Fibroblast of mammary gland (primary cell): Measurements from ENCODE around the gene EYA2.

Experiments used
- DNase-seq: peaks from one replicate; pipeline ENCODE4 v3.0.0-alpha.2; 2010; ENCODE audit warnings: low read depth
- H3K4me3 ChIP-seq: 2 replicates; pipeline ENCODE4 v1.5.1; 2011; ENCODE audit warnings: low read depth, mild to moderate bottlenecking, low read length, moderate library complexity; ENCODE audit not compliant: control insufficient read depth
- TF ChIP-seq, protein P1 (sequence below): conservative IDR thresholded peaks from 2 replicates; pipeline ENCODE4 v1.5.1; 2011; ENCODE audit warnings: low read depth, low read length, inconsistent platforms; ENCODE audit not compliant: control insufficient read depth, insufficient read depth

EYA2 gene

DNA sequence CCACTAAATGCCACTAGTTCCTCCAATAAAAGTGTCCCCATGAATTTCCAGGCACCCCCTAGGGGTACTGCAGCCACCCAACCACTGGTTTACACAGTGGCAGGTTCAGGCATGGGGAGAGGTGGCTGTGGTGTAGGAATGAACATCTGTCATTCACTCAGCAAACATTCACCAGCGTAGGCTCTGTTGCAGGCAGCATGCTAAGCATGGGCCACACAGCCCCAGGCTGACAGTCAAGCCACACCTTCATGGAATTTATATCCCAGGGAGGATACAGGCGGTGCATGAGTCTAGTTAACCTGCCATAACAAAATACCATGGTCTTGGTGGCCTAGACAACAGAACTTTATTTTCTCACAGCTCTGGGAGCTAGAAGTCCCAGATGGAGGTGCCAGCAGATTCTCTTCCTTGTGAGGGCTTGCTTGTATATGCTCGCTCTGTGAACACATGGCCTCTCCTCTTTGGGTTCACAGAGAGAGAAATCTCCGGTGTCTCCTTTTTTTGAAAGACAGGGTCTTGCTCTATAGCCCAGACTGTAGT is 135.7 kb downstream of the EYA2 start:
- H3K4me3 ChIP-seq, result no peak overlapping the region
- TF ChIP-seq, protein P1, sequence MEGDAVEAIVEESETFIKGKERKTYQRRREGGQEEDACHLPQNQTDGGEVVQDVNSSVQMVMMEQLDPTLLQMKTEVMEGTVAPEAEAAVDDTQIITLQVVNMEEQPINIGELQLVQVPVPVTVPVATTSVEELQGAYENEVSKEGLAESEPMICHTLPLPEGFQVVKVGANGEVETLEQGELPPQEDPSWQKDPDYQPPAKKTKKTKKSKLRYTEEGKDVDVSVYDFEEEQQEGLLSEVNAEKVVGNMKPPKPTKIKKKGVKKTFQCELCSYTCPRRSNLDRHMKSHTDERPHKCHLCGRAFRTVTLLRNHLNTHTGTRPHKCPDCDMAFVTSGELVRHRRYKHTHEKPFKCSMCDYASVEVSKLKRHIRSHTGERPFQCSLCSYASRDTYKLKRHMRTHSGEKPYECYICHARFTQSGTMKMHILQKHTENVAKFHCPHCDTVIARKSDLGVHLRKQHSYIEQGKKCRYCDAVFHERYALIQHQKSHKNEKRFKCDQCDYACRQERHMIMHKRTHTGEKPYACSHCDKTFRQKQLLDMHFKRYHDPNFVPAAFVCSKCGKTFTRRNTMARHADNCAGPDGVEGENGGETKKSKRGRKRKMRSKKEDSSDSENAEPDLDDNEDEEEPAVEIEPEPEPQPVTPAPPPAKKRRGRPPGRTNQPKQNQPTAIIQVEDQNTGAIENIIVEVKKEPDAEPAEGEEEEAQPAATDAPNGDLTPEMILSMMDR, result no peak
- no peak for DNase-seq

- TF ChIP-seq, protein P1, result no peak
- no peak for DNase-seq
These were observed 136.4 kb downstream of the EYA2 start for GRCh38 chr20:47031004-47031403.

GRCh38 chr20:47031821-47032220 is 137.2 kb downstream of the EYA2 start:
- DNase-seq, result no peak
- TF ChIP-seq, protein P1, result no peak
- H3K4me3 ChIP-seq, result no peak overlapping the region

More at GRCh38 chr20:47031004-47031403, 136.4 kb downstream of the EYA2 start:
- no peak overlapping the region for H3K4me3 ChIP-seq

GRCh38 chr20:47032933-47033578 is 138.4 kb downstream of the EYA2 start:
- TF ChIP-seq, protein P1, result no peak
- no peak overlapping the region for H3K4me3 ChIP-seq
- no peak for DNase-seq

- H3K4me3 ChIP-seq, result no peak overlapping the region
- no peak for DNase-seq
- TF ChIP-seq, protein P1, result no peak
These were observed 139.0 kb downstream of the EYA2 start for GRCh38 chr20:47033665-47034064.

- no peak for DNase-seq
- TF ChIP-seq, protein P1, result no peak
- no peak overlapping the region for H3K4me3 ChIP-seq
These were observed 140.5 kb downstream of the EYA2 start for GRCh38 chr20:47035026-47035590.
